GM19372 (cell line): ENCODE measurements around the gene SBF2.
A peak's percentile ranks its signal among the peaks of the same experiment; 100 is the strongest.

Experiments
- ATAC-seq: cut with Tn5 transposase; IDR thresholded peaks from one replicate; pipeline ENCODE4 v1.9.1; 2021; ENCODE audit warnings: mild to moderate bottlenecking, low read depth, moderate library complexity; ENCODE audit not compliant: unreplicated experiment

SBF2 gene

GRCh38 chr11:10030122-10030490, 263.9 kb downstream of the SBF2 start:
- ATAC-seq, result no peak

- no peak for ATAC-seq
Measured at GRCh38 chr11:10029386-10030121, 264.5 kb downstream of the SBF2 start.

DNA sequence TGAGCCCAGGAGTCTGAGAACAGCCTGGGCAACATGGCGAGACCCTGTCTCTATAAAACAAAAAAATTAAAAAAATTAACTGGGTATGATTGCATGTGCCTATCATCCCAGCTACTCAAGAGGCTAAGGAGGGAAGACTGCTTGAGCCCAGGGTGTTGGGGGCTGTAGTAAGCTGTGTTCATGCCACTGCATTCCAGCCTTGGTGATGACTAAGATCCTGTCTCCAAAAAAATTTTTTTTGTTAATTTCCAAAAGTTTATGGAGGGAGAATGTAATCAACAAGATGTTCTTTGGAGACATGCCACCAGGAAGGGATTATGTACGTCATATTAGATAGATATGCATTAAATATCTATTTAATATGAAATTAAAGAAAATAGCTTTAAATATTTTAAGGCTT, 267.5 kb downstream of the SBF2 start:
- no peak for ATAC-seq

DNA sequence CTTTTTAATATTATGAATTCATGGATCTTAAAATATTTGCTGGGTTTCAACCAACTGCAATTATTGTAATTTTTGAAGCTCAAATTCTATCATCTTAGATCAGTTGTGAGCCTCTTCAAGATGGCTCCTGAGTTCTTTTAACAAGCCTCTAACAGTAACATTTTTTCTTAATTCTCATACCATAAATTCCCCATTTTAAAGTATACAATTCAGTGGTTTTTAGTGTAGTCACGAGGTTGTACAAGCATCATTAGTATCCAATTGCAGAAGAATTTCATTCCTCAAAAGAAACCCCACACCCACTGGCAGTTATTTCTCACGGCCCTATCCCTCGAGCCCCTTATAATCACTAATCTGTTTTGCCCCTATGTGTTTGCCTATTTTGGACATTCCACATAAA, 270.8 kb downstream of the SBF2 start:
- no peak for ATAC-seq

DNA sequence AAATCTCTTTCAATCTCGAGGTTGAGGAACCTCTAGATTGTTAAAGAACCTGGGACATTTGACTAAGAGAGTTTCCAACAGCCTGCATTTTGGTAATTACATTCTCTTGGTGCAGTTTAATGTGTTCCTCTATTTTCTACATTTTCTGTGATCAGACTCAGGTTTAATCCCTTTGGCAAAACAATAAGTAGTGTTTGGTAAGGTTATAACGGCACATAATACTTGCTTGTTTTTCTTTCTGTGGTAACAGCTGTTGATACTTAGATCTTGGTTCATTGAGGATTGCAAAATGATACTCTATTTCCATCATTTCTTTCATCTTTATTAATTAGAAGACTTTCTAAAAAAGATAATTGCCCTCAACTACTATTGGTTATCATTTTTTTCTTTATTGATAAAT, 271.3 kb downstream of the SBF2 start:
- ATAC-seq, result no peak

DNA sequence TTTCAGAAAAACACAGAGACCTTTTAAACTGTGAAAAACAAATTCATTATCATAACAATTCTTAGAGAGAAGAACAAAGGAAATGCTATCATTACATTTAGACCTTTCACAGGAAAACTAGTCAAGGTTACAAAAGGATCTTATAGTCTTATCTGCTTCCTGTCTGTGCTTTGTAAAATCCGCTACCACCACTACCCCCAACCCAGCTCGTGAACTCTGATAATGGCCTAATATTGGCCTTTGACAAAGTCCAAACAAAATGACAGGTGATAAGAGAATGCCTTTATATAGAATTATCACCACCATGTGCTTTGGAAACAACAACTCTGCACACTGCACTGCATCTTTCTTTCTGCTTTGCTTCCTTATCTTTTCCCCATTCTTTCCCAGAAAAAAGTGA, 272.5 kb downstream of the SBF2 start:
- ATAC-seq, result no peak

- no peak for ATAC-seq
Measured at GRCh38 chr11:10019906-10020682, 273.9 kb downstream of the SBF2 start.

DNA sequence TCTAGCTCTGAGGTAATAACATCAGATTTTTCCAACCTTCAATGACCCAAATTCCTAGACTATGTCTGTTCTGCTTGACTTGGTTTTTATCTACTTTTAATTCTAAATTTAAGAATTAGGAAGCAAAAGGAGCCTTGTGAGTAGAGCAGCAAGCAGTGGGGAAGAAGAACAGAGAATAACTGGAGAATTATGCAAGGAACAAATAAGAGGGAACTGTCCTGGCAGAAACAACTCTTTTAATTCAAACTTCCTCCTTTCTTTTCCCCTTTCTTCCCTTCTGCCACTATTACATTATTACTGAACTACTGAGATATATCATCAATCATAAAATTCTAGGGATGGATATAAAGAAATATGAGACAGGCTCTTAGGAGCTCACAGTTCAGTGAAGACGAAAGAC, 276.1 kb downstream of the SBF2 start:
- ATAC-seq, result no peak

- no peak for ATAC-seq
Measured at GRCh38 chr11:10017050-10017449, 277.0 kb downstream of the SBF2 start.

DNA sequence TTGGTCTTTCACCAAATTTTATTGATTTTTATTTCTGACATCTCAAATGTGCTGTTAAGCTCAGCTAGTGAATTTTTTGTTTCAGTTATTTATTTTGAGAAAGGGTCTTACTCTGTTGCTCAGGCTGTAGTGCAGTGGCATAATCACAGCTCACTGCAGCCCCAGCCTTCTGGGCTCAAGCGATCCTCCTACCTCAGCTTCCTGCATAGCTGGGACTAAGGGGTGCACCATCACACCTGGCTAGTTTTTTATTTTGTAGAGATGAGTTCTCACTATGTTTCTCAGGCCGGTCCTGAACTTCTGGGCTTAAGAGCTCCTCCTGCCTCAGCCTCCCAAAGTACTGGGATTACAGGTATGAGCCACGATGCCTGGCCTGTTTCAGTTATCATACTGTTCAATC, 282.0 kb downstream of the SBF2 start:
- no peak for ATAC-seq

GRCh38 chr11:10005955-10006525, 288.0 kb downstream of the SBF2 start:
- ATAC-seq, result no peak

DNA sequence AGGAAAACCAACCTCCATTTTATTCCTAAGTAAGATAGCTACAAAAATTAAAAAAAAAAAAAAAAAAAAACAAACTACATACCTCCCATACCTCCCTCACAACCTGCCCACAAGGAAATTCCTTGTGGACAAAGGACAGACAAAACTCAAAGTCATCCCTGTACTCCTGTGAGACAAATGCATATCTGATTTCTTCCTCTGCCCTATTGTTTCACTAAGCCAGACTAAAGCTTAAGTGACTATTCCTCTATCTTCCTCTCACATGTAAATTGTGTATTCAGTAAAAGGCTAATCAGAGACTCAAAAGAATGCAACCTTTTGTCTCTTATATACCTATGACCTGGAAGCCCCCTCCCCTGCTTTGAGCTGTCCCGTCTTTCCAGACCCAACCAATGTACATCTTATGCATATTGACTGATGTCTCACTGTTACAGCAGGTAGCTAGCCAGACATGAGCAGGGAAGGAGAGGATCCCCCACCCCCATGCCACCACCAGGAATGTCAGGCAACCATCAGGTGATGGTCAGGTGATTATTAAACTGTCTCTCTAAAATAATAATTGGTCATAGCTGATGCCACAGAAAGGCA, 289.4 kb downstream of the SBF2 start:
- no peak for ATAC-seq

GRCh38 chr11:10002221-10002620, 291.8 kb downstream of the SBF2 start:
- no peak for ATAC-seq

DNA sequence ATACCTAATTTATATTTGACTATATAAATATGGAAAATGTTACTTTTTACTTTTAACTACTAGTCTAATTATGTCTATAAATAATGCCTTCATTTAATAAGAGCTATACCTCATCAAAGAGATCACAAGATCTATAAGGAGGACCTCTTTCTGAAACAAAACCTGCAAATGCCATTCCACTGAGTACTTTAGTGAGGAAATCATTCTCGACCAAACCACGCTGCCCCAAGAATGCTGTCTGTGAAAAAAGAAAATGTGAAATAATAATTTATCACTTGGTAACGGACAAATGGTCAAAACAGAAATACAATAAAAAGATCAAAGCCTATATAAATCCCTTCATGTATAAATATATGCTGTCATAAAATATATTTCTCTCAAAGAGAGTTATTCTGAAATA, 301.7 kb downstream of the SBF2 start:
- ATAC-seq, result no peak

GRCh38 chr11:9990221-9990973, 303.6 kb downstream of the SBF2 start:
- no peak for ATAC-seq

DNA sequence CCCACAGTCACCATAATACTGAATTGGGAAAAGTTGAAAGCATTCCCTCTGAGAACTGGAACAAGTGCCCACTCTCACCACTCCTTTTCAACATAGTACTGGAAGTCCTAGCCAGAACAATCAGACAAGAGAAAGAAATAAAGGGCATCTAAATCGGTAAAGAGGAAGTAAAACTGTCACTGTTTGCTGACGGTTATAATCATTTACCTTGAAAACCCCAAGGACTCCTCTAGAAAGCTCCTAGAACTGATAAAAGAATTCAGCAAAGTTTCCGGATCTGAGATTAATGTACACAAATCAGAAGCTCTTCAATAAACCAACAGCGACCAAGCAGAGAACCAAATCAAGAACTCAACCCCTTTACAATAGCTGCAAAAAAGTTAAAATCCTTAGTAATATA, 306.7 kb downstream of the SBF2 start:
- peak; percentile 75 for ATAC-seq

DNA sequence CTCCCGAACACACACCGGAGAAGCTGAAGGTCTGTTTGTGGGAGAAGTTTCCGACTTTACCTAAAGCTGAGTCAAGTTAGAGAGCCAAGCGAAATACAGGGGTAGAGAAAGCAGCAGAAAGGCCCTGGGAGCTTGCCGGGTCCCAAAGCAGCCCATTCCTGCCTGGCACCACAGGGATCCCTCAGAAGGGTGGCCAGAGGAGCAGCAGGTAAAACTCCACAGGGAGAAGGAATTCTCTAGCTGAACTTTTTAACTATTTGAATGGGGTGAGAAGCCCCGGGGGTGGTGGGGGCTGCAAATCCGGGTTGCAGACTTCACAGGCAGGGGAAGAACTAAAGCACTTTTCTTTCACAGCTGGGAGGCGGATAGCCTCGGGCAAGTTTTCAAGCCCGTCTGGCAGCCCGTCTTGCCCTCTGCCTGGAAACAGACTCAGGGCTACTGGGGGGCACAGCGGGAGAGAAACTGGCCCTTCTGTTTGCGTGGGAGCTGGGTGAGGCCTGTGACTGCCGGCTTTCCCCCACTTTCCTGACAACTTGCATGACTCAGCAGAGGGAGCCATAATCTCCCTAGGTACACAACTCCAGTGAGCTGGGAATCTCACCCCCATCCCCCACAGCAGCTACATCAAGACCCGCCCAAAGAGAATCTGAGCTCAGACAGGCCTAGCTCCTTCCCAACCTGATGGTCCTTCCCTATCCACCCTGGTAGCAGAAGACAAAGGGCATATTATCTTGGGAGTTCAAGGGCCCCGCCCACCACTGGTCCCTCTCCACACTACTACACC, 311.0 kb downstream of the SBF2 start:
- ATAC-seq, result no peak

GRCh38 chr11:9982127-9982795, 311.8 kb downstream of the SBF2 start:
- no peak for ATAC-seq

DNA sequence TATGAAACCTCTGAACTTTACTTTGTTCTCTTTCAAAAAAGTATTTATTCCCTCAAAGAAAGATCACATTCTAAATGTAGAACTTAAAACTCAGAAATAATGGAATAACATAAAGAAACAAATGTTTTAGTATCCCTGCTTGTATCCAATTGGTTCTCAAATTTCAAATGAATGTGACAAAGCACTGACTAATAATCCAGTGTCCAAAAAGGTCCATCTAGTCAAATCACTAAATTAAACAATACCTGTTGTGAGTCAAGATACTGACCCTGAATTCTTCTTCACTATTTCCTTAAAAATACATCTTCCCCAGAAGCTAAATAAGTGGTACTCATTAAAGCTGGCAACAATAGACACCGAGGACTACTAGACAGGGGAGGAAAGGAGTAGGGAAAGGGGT, 313.1 kb downstream of the SBF2 start:
- no peak for ATAC-seq
